ENCODE results near the gene CFAP251. TPM values are rescaled to one million over a fixed set of nuclear protein-coding genes. Genes with fewer than 3 reads are reported as not detected.
A peak's percentile ranks its signal among the peaks of the same experiment; 100 is the strongest.
"Not testable (repeated sequence)": the region's sequence is repeated elsewhere in the genome, so short reads cannot be mapped to it uniquely, and the experiment has no call there.

CFAP251 gene
- total RNA-seq, 1 donor from 2014 or later, result 0.92 TPM

DNA sequence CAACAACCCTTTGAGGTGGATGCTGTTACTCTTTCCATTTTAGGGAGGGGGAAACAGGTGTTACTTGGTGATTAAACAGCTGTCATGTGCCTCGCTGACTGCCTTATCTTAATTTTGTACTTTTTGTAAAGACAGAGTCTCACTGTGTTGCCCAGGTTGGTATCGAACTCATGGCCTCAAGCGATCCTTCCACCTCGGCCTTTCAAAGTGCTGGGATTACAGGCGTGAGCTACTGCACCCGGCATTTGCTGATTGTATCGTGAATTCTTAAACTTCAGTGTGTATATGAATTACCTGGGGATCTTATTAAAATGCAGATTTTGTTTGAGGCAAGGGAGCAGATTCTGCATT is 29.1 kb upstream of the CFAP251 start:
- H4K20me1 ChIP-seq (ENCODE audit: low read depth), result peaks cover 16% of the 10 kb centered on the region
- peak overlapping the region; percentile 97 for H3K4me3 Mint-ChIP-seq
- H3K9ac ChIP-seq, result peak overlapping the region; percentile 64
- peaks cover 34% of the 10 kb centered on the region for H3K79me2 ChIP-seq (ENCODE audit: low read depth)
- H3K27me3 ChIP-seq, result peaks cover 3% of the 10 kb centered on the region
- H3K27me3 Mint-ChIP-seq (ENCODE audit: insufficient read depth, low read depth), result peaks cover 4% of the 10 kb centered on the region
- no peaks in the 10 kb centered on the region for H3K9me3 ChIP-seq (ENCODE audit: low read depth)
- H3K27ac Mint-ChIP-seq, result peak overlapping the region; percentile 68
- no peaks in the 10 kb centered on the region for H3K36me3 Mint-ChIP-seq
- peak overlapping the region; percentile 81 for H3K4me3 ChIP-seq
- H3K27ac ChIP-seq, result peak overlapping the region; percentile 85
- H2AFZ ChIP-seq (replicated peaks), result peak overlapping the region; percentile 89
- peak overlapping the region; percentile 96 for H3K4me2 ChIP-seq
- no peaks in the 10 kb centered on the region for H3K9me3 Mint-ChIP-seq
- H3K36me3 ChIP-seq, result no peaks in the 10 kb centered on the region
- peaks cover 24% of the 10 kb centered on the region for H3F3A ChIP-seq (ENCODE audit: low read depth)
- DNase-seq (ENCODE audit: low spot score), result no peak
- no peak for TF ChIP-seq EZH2phosphoT487 (IDR thresholded peaks at IDR 0.05)
- TF ChIP-seq, protein P1, sequence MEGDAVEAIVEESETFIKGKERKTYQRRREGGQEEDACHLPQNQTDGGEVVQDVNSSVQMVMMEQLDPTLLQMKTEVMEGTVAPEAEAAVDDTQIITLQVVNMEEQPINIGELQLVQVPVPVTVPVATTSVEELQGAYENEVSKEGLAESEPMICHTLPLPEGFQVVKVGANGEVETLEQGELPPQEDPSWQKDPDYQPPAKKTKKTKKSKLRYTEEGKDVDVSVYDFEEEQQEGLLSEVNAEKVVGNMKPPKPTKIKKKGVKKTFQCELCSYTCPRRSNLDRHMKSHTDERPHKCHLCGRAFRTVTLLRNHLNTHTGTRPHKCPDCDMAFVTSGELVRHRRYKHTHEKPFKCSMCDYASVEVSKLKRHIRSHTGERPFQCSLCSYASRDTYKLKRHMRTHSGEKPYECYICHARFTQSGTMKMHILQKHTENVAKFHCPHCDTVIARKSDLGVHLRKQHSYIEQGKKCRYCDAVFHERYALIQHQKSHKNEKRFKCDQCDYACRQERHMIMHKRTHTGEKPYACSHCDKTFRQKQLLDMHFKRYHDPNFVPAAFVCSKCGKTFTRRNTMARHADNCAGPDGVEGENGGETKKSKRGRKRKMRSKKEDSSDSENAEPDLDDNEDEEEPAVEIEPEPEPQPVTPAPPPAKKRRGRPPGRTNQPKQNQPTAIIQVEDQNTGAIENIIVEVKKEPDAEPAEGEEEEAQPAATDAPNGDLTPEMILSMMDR (IDR thresholded peaks at IDR 0.05), result no peak
- no peak for TF ChIP-seq EZH2 (IDR thresholded peaks at IDR 0.05)
- peaks cover 8% of the 10 kb centered on the region for H3K4me1 ChIP-seq
- peaks cover 33% of the 10 kb centered on the region for H3K4me1 Mint-ChIP-seq

- H3K79me2 ChIP-seq (ENCODE audit: low read depth), result peaks cover 34% of the 10 kb centered on the region
Measured at GRCh38 chr12:121889661-121890060, 28.7 kb upstream of the CFAP251 start.

GRCh38 chr12:121892673-121893561 is 25.5 kb upstream of the CFAP251 start:
- Histone ChIP-seq H4K20me1 (ENCODE audit: low read depth) (peaks cover 16% of the 10 kb centered on the region), H3K4me2 (no peak overlapping the region), H3K9me3 (ENCODE audit: low read depth) (no peaks in the 10 kb centered on the region), H3K27ac (no peak overlapping the region), H3K9ac (no peak overlapping the region), H3F3A (ENCODE audit: low read depth) (peaks cover 16% of the 10 kb centered on the region), H3K36me3 (no peaks in the 10 kb centered on the region), H2AFZ (replicated peaks) (no peak overlapping the region), H3K27me3 (no peaks in the 10 kb centered on the region), H3K4me1 (peaks cover 8% of the 10 kb centered on the region), H3K4me3 (no peak overlapping the region), H3K79me2 (ENCODE audit: low read depth) (peaks cover 34% of the 10 kb centered on the region)
- Mint-ChIP-seq H3K36me3 (peaks cover 9% of the 10 kb centered on the region), H3K27ac (no peak overlapping the region), H3K4me3 (no peak overlapping the region), H3K4me1 (peaks cover 31% of the 10 kb centered on the region), H3K27me3 (ENCODE audit: insufficient read depth, low read depth) (peaks cover 2% of the 10 kb centered on the region), H3K9me3 (no peaks in the 10 kb centered on the region)
- TF ChIP-seq, protein P1 (IDR thresholded peaks at IDR 0.05), result no peak
- TF ChIP-seq EZH2phosphoT487 (IDR thresholded peaks at IDR 0.05) (no peak), EZH2 (IDR thresholded peaks at IDR 0.05) (no peak)
- DNase-seq (ENCODE audit: low spot score), result no peak

More at GRCh38 chr12:121889661-121890060, 28.7 kb upstream of the CFAP251 start:
- peak overlapping the region; percentile 68 for H3K27ac Mint-ChIP-seq
- H2AFZ ChIP-seq (replicated peaks); H3K9me3 ChIP-seq (ENCODE audit: low read depth); H3K9me3 Mint-ChIP-seq; H3K36me3 Mint-ChIP-seq; H3K27me3 ChIP-seq; H3K27me3 Mint-ChIP-seq (ENCODE audit: insufficient read depth, low read depth); H3K4me1 ChIP-seq; DNase-seq (ENCODE audit: low spot score); H3K27ac ChIP-seq; H3K36me3 ChIP-seq: not testable (repeated sequence)
- H3K4me3 Mint-ChIP-seq, result peak overlapping the region; percentile 97
- peaks cover 16% of the 10 kb centered on the region for H4K20me1 ChIP-seq (ENCODE audit: low read depth)
- H3K4me2 ChIP-seq, result peak overlapping the region; percentile 96
- peak overlapping the region; percentile 64 for H3K9ac ChIP-seq
- H3K4me3 ChIP-seq, result peak overlapping the region; percentile 81
- peaks cover 24% of the 10 kb centered on the region for H3F3A ChIP-seq (ENCODE audit: low read depth)
- H3K4me1 Mint-ChIP-seq, result peaks cover 35% of the 10 kb centered on the region

DNA sequence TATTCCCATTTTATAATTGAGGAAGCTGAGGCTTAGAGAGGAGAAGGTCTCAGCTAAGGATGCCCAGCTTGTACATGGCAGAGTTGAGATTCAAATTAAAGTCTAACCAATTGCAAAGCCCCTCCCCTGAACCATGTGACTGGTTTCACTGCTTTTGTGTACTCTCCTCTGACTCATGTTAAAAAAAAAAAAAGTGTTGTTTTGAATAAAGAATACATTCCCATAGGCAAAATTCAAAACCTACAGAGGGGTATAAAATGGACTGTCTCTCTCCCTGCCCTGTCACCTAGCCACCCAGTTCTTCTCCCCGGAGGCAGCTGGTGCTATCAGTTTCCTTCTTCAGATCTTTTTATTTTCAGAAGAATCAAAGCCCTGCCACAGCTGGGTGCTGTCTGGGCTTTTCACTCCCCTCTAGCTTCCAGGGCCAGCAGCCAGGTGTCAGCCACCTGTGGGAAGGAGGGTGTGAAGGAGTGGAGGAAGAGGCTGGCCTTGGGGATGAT is 24.4 kb upstream of the CFAP251 start:
- TF ChIP-seq EZH2phosphoT487 (IDR thresholded peaks at IDR 0.05), result no peak
- TF ChIP-seq, protein P1 (IDR thresholded peaks at IDR 0.05), result no peak
- TF ChIP-seq EZH2 (IDR thresholded peaks at IDR 0.05), result no peak
- Mint-ChIP-seq H3K27ac (peak overlapping the region; percentile 59), H3K4me1 (peaks cover 26% of the 10 kb centered on the region), H3K27me3 (ENCODE audit: insufficient read depth, low read depth) (peaks cover 2% of the 10 kb centered on the region), H3K9me3 (no peaks in the 10 kb centered on the region), H3K36me3 (peaks cover 10% of the 10 kb centered on the region), H3K4me3 (no peak overlapping the region)
- no peaks in the 10 kb centered on the region for H3K9me3 ChIP-seq (ENCODE audit: low read depth)
- DNase-seq (ENCODE audit: low spot score), result no peak
- H3K36me3 ChIP-seq, result no peaks in the 10 kb centered on the region
- H3K27ac ChIP-seq, result no peak overlapping the region
- H3K27me3 ChIP-seq, result no peaks in the 10 kb centered on the region
- peaks cover 8% of the 10 kb centered on the region for H3K4me1 ChIP-seq
- H3K9ac ChIP-seq, result no peak overlapping the region
- no peak overlapping the region for H2AFZ ChIP-seq (replicated peaks)
- no peak overlapping the region for H3K4me3 ChIP-seq
- H4K20me1 ChIP-seq (ENCODE audit: low read depth), result peaks cover 16% of the 10 kb centered on the region
- peaks cover 34% of the 10 kb centered on the region for H3K79me2 ChIP-seq (ENCODE audit: low read depth)
- peaks cover 7% of the 10 kb centered on the region for H3F3A ChIP-seq (ENCODE audit: low read depth)
- H3K4me2 ChIP-seq, result no peak overlapping the region
